ENCODE measurements around the gene HARS1.

DNA sequence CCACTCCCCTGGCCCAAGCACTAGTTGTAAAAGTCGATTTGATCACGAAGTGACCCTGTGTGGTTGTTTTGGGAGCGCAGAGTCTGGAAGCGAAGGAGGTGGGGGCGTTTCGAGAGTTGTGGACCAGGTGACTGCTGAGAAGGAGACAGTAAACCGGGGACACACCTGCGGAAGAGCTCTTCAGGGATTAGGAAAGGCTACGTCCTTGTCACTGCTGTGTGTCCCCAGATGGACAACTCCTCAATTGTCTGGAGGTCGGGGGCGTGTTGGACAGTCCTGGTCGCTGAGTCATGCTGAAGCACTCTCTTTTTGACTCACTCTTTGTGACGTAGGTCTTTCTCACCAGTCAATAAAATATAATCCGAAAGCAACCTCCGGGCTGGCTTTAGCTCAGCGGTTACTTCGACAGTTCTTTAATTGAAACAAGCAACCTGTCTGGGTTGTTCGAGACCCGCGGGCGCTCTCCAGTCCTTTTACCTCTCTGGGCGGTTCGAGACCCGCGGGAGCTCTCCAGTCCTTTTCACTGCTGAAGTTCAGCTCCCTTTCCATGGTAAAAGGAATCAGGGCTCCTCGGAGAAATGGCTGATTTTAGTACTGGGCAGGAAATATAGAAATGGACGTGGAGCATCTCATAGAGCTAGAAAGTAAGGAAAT is 19.9 kb upstream of the HARS1 start:
- TF ChIP-seq, protein P1, sequence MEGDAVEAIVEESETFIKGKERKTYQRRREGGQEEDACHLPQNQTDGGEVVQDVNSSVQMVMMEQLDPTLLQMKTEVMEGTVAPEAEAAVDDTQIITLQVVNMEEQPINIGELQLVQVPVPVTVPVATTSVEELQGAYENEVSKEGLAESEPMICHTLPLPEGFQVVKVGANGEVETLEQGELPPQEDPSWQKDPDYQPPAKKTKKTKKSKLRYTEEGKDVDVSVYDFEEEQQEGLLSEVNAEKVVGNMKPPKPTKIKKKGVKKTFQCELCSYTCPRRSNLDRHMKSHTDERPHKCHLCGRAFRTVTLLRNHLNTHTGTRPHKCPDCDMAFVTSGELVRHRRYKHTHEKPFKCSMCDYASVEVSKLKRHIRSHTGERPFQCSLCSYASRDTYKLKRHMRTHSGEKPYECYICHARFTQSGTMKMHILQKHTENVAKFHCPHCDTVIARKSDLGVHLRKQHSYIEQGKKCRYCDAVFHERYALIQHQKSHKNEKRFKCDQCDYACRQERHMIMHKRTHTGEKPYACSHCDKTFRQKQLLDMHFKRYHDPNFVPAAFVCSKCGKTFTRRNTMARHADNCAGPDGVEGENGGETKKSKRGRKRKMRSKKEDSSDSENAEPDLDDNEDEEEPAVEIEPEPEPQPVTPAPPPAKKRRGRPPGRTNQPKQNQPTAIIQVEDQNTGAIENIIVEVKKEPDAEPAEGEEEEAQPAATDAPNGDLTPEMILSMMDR (IDR thresholded peaks at IDR 0.05; ENCODE audit: low read depth, low read length), result no peak
- no peak for TF ChIP-seq EZH2phosphoT487 (IDR thresholded peaks at IDR 0.05; ENCODE audit: low read depth)
